A673 (cell line): ENCODE results near the gene RFTN1.

Experiments used
- EZH2 ChIP-seq: fragments of 200-600 bp; sonication (generic); IDR thresholded peaks from 2 replicates; pipeline ENCODE4 v1.6.1; 2017; ENCODE audit warnings: borderline replicate concordance, low read depth, mild to moderate bottlenecking, mixed read lengths, antibody characterized with exemption, low read length; ENCODE audit not compliant: poor library complexity, severe bottlenecking
- TF ChIP-seq, protein P1 (sequence below): fragments of 300-800, 200-600 bp; sonication (generic); conservative IDR thresholded peaks from 2 replicates; pipeline ENCODE4 v1.5.1; 2017; ENCODE audit warnings: low read depth, mild to moderate bottlenecking, antibody characterized with exemption, low read length, moderate library complexity, mixed read lengths

GRCh38 chr3:16426029-16426400, 87.5 kb downstream of the RFTN1 start:
- TF ChIP-seq, protein P1, sequence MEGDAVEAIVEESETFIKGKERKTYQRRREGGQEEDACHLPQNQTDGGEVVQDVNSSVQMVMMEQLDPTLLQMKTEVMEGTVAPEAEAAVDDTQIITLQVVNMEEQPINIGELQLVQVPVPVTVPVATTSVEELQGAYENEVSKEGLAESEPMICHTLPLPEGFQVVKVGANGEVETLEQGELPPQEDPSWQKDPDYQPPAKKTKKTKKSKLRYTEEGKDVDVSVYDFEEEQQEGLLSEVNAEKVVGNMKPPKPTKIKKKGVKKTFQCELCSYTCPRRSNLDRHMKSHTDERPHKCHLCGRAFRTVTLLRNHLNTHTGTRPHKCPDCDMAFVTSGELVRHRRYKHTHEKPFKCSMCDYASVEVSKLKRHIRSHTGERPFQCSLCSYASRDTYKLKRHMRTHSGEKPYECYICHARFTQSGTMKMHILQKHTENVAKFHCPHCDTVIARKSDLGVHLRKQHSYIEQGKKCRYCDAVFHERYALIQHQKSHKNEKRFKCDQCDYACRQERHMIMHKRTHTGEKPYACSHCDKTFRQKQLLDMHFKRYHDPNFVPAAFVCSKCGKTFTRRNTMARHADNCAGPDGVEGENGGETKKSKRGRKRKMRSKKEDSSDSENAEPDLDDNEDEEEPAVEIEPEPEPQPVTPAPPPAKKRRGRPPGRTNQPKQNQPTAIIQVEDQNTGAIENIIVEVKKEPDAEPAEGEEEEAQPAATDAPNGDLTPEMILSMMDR: no peak
- no peak for TF ChIP-seq EZH2
